IPS-18a (cell line): ENCODE results near the gene PHACTR1.

ENCODE experiments used
- H3K27ac ChIP-seq: one replicate; pipeline ENCODE4 v1.5.1; 2013; ENCODE audit warnings: low read length
- H3K27me3 ChIP-seq: one replicate; pipeline ENCODE4 v1.6.1; 2013; ENCODE audit warnings: mild to moderate bottlenecking, low read length; ENCODE audit not compliant: control insufficient read depth, insufficient read depth
- H3K36me3 ChIP-seq: one replicate; pipeline ENCODE4 v1.6.1; 2013; ENCODE audit warnings: low read depth, low read length; ENCODE audit not compliant: control insufficient read depth
- H3K4me1 ChIP-seq: one replicate; pipeline ENCODE4 v1.6.1; 2013; ENCODE audit warnings: low read depth, low read length; ENCODE audit not compliant: control insufficient read depth
- H3K4me3 ChIP-seq: one replicate; pipeline ENCODE4 v1.5.1; 2013; ENCODE audit warnings: low read length
- H3K9ac ChIP-seq: one replicate; pipeline ENCODE4 v1.6.1; 2013; ENCODE audit warnings: mild to moderate bottlenecking, low read length, moderate library complexity
- H3K9me3 ChIP-seq: one replicate; pipeline ENCODE4 v1.6.1; 2013; ENCODE audit warnings: low read depth, low read length; ENCODE audit not compliant: control insufficient read depth

Gene PHACTR1

GRCh38 chr6:12916420-12917136 is 200.0 kb downstream of the PHACTR1 start:
- Histone ChIP-seq H3K27ac (no peak overlapping the region), H3K9me3 (no peaks in the 10 kb centered on the region), H3K4me1 (peaks cover 2% of the 10 kb centered on the region), H3K27me3 (no peaks in the 10 kb centered on the region), H3K36me3 (no peaks in the 10 kb centered on the region), H3K9ac (no peak overlapping the region), H3K4me3 (no peak overlapping the region)

- Histone ChIP-seq H3K9me3 (no peaks in the 10 kb centered on the region), H3K36me3 (no peaks in the 10 kb centered on the region), H3K9ac (no peak overlapping the region), H3K27me3 (no peaks in the 10 kb centered on the region), H3K4me1 (peaks cover 5% of the 10 kb centered on the region), H3K4me3 (no peak overlapping the region), H3K27ac (no peak overlapping the region)
These were observed 204.9 kb downstream of the PHACTR1 start for GRCh38 chr6:12921467-12921866.

- H3K27ac ChIP-seq, result no peak overlapping the region
- no peaks in the 10 kb centered on the region for H3K36me3 ChIP-seq
- no peak overlapping the region for H3K4me3 ChIP-seq
- no peaks in the 10 kb centered on the region for H3K27me3 ChIP-seq
- H3K9ac ChIP-seq, result no peak overlapping the region
- no peaks in the 10 kb centered on the region for H3K9me3 ChIP-seq
- peaks cover 5% of the 10 kb centered on the region for H3K4me1 ChIP-seq
These were observed 207.2 kb downstream of the PHACTR1 start for GRCh38 chr6:12923644-12924235.

GRCh38 chr6:12924911-12925310 is 208.3 kb downstream of the PHACTR1 start:
- Histone ChIP-seq H3K4me3 (no peak overlapping the region), H3K36me3 (no peaks in the 10 kb centered on the region), H3K4me1 (peaks cover 5% of the 10 kb centered on the region), H3K27ac (no peak overlapping the region), H3K27me3 (no peaks in the 10 kb centered on the region), H3K9me3 (no peaks in the 10 kb centered on the region), H3K9ac (no peak overlapping the region)

- Histone ChIP-seq H3K27ac (no peak overlapping the region), H3K9ac (no peak overlapping the region), H3K9me3 (no peaks in the 10 kb centered on the region), H3K36me3 (no peaks in the 10 kb centered on the region), H3K27me3 (no peaks in the 10 kb centered on the region), H3K4me3 (no peak overlapping the region), H3K4me1 (peaks cover 9% of the 10 kb centered on the region)
These were observed 211.2 kb downstream of the PHACTR1 start for GRCh38 chr6:12927746-12928145.

- H3K36me3 ChIP-seq, result no peaks in the 10 kb centered on the region
- H3K27me3 ChIP-seq, result no peaks in the 10 kb centered on the region
- H3K4me3 ChIP-seq, result no peak overlapping the region
- no peaks in the 10 kb centered on the region for H3K9me3 ChIP-seq
- H3K4me1 ChIP-seq, result peaks cover 9% of the 10 kb centered on the region
- H3K9ac ChIP-seq, result no peak overlapping the region
- no peak overlapping the region for H3K27ac ChIP-seq
These were observed 213.1 kb downstream of the PHACTR1 start for GRCh38 chr6:12929678-12930077.

GRCh38 chr6:12931639-12932038 is 215.1 kb downstream of the PHACTR1 start:
- no peak overlapping the region for H3K27ac ChIP-seq
- no peaks in the 10 kb centered on the region for H3K9me3 ChIP-seq
- peaks cover 9% of the 10 kb centered on the region for H3K4me1 ChIP-seq
- H3K4me3 ChIP-seq, result no peak overlapping the region
- H3K9ac ChIP-seq, result no peak overlapping the region
- H3K27me3 ChIP-seq, result no peaks in the 10 kb centered on the region
- H3K36me3 ChIP-seq, result no peaks in the 10 kb centered on the region

GRCh38 chr6:12935637-12936036 is 219.1 kb downstream of the PHACTR1 start:
- Histone ChIP-seq H3K27ac (no peak overlapping the region), H3K27me3 (no peaks in the 10 kb centered on the region)

GRCh38 chr6:12937971-12938370 is 221.4 kb downstream of the PHACTR1 start:
- H3K9me3 ChIP-seq, result no peaks in the 10 kb centered on the region
- H3K4me3 ChIP-seq, result no peak overlapping the region
- no peaks in the 10 kb centered on the region for H3K27me3 ChIP-seq
- no peak overlapping the region for H3K9ac ChIP-seq
- no peaks in the 10 kb centered on the region for H3K36me3 ChIP-seq
- no peaks in the 10 kb centered on the region for H3K4me1 ChIP-seq
- H3K27ac ChIP-seq, result no peak overlapping the region

More at GRCh38 chr6:12935637-12936036, 219.1 kb downstream of the PHACTR1 start:
- Histone ChIP-seq H3K36me3 (no peaks in the 10 kb centered on the region), H3K4me1 (peaks cover 9% of the 10 kb centered on the region), H3K9ac (no peak overlapping the region), H3K4me3 (no peak overlapping the region), H3K9me3 (no peaks in the 10 kb centered on the region)

- Histone ChIP-seq H3K9ac (no peak overlapping the region), H3K4me1 (no peaks in the 10 kb centered on the region), H3K27ac (no peak overlapping the region), H3K36me3 (no peaks in the 10 kb centered on the region), H3K27me3 (no peaks in the 10 kb centered on the region), H3K4me3 (no peak overlapping the region), H3K9me3 (no peaks in the 10 kb centered on the region)
These were observed 222.7 kb downstream of the PHACTR1 start for GRCh38 chr6:12939314-12939713.

GRCh38 chr6:12941422-12941821 is 224.9 kb downstream of the PHACTR1 start:
- Histone ChIP-seq H3K27me3 (no peaks in the 10 kb centered on the region), H3K4me3 (no peak overlapping the region), H3K9me3 (no peaks in the 10 kb centered on the region), H3K27ac (no peak overlapping the region), H3K9ac (no peak overlapping the region), H3K36me3 (no peaks in the 10 kb centered on the region), H3K4me1 (no peaks in the 10 kb centered on the region)

- Histone ChIP-seq H3K27ac (no peak overlapping the region), H3K9ac (no peak overlapping the region), H3K4me1 (no peaks in the 10 kb centered on the region), H3K27me3 (no peaks in the 10 kb centered on the region), H3K4me3 (no peak overlapping the region), H3K36me3 (no peaks in the 10 kb centered on the region), H3K9me3 (no peaks in the 10 kb centered on the region)
These were observed 227.0 kb downstream of the PHACTR1 start for GRCh38 chr6:12943549-12943948.
